Kasumi-1 (cell line): ENCODE measurements around the gene STAB2.
A peak's percentile ranks its signal among the peaks of the same experiment; 100 is the strongest.

ENCODE experiments used
- DNase-seq, 2 experiments: peaks; one replicate each; lab custom pipeline; 2025; lab: John Stamatoyannopoulos, UW

Gene STAB2

DNA sequence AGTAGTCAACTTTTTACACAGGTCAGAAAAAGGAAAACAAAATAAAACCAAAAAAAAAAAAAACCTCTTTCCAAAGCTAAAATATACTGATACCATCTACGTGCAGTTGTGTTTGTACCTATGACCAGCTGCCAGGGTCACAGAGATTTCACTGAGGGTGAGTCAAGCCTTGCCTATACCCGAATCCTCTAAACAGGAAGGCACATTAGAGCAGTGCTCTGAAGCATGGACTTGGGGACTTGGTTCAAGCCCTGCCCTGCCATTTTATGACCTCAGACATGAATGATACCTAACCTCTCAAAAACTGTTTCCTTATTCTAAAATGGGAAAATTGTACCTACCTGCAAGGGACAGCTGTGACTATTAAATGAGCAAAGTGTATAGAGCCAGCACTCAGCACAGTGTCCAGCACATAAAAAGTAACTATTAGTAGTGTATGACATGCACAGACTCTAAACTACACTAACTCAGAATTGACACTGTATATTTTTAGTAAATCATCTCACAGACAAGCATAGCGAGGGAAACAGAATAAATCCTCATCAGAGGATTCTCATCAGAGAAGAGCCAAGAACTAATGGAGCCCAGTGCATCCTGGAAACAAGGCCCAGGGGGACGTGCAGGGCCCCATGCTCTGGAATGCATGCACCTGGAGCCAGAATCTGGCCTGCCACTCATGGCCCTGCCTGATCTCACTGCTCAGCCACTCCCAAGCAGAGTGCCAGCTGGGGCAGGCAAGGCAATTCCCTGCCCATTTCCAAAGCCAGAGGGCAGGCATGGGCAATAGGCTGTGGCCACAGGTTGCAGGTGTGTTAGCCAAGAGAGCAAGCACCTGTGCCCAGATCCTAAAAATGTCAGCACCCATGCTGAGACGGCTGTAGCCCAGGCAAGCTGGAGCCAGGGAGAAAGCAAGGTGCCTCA lies 196.9 kb downstream of the STAB2 start:
- no peak for DNase-seq

GRCh38 chr12:103785243-103786031 lies 198.4 kb downstream of the STAB2 start:
- DNase-seq, result no peak

- no peak for DNase-seq
These were observed 199.1 kb downstream of the STAB2 start for GRCh38 chr12:103786201-103786600.

DNA sequence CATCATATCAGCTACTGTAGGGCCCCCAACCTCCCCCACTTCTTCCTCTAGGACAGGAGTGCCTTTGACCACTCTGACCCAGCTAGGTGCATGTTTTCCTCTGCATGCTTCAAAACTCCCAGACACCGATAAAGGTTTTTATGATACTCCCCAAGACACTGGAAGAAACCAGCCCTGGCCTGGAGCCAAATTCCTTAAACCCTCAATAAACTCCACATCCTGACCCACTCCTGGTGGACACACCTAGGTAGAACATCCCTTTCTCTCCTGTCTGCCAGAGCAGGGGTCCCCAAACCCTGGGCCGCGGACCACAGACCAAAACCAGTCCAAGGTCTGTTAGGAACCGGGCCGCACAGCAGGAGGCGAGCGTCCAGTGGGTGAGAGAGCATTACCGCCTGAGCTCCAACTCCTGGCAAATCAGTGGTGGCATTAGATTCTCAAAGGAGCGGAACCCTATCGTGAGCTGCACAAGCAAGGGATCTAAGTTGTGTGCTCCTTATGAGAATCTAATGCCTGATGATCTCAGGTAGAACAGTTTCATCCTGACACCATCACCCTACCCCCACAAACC lies 204.4 kb downstream of the STAB2 start:
- no peak for DNase-seq

DNA sequence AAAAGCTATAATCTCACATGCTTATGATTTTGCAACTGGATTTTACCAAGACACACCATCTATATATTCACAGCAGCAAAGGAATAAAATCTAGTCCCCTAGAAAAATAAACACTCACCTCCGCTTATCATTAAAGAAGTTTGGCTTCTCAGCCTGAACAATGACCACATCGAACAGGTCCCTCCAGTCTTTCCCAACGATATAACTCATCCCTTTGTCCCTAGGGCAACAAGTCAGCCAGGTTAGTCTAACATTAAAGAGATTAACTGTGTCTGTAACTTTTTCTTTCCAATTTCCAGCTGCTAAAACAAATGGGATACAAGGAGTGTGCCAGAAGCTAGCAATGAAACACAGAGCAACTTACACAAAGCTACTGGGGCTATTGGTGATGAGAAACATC lies 206.0 kb downstream of the STAB2 start:
- no peak for DNase-seq

DNA sequence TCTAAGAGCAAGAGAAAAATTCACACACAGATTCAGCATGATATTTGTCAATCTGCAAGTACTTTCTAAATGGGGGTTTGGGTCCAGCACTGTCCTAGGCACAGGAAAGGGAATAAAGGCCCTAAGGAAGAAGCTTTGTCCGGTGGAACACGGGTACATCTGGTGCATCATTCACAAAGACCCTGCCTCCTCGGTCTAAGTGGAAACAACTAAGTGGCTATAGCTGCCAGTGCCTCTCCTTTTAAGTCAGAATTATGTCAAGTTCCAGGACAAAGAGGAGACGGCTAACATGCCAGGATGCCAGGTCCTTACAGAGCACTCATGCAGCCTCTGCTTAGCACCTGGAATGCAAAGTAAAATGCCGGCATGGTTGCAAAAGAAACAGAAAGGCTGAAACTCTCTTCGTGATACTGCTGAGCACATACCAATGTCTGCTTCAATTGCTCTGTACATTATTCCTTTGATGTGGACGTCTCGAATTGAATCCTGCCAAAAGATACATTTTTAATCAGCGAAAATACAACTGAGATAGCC lies 206.5 kb downstream of the STAB2 start:
- DNase-seq, result no peak

DNA sequence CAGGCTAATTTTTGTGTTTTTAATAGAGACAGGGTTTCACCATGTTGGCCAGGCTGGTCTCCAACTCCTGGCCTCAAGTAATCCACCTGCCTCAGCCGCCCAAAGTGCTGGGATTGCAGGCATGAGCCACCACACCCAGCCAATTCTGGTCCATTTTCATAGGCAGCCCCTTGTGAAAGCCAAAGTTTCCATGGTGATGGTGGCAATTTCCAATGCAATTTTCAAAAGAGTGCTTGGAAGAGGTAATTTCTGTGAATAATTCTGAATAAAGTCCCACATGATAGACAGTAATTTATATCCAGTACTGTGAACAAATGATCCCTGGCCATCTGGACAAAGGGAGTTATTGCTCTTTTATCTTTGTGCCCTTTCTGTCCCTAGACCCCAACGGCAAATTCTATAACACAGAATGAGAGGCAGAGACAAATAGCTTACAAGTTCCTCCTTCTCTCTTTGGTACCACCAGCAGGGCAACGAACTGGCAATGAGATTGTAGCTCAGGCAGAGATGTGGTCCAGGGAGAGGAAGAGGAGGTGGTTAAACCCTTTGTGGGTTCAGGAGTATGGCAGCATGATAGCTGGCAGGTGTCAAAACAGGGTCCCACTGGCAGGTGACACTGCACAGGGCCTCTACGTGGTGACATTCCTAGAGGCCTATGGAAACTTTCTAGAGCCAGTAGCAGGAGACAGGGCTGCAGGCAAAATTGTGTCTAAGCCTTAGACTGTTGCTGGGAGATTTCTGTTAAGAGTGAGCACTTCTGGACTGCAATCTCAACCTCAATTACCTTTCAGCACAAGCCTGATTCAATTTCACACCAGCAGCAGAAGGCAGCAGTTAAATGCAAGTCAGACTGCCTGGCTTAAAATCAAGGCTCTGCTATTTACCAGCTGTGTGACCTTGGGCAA lies 207.5 kb downstream of the STAB2 start:
- DNase-seq, result no peak

DNA sequence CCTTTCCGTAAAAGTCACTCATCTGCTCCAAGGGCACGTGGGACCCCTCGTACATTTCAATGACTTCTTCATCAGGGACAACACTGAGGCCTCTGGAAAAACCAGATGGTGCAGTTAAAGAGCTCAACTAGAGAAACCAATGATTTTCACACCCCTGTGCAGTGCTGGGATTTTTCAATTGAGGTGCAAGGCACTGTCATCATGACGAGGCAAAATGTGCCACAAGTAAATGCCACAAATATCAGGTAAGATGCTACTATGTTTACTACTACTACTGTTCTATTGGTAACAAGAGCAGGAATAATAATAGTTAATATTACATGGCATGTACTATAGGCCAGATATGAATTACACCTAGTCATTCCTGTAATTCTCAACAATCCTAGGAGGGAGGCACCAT lies 211.5 kb downstream of the STAB2 start:
- DNase-seq, result no peak

DNA sequence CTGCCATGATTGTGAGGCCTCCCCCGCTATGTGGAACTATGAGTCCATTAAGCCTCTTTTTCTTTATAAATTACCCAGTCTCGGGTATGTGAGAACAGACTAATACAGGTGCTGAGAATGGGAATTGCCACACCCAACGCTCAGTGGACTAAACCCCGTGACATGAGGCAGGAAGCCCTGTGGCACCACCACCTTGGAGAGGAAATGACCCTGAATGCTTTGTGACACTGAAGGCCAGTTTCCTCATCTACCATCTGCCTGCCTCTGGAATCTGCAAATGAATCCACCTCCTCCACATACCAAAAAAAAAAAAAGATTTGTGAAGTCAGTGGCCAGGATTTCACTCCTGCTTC lies 212.4 kb downstream of the STAB2 start:
- DNase-seq, result peak in 1 of 2 experiments; percentile 22

GRCh38 chr12:103799857-103800771 lies 213.0 kb downstream of the STAB2 start:
- DNase-seq, result peak; percentile 19 to 25

DNA sequence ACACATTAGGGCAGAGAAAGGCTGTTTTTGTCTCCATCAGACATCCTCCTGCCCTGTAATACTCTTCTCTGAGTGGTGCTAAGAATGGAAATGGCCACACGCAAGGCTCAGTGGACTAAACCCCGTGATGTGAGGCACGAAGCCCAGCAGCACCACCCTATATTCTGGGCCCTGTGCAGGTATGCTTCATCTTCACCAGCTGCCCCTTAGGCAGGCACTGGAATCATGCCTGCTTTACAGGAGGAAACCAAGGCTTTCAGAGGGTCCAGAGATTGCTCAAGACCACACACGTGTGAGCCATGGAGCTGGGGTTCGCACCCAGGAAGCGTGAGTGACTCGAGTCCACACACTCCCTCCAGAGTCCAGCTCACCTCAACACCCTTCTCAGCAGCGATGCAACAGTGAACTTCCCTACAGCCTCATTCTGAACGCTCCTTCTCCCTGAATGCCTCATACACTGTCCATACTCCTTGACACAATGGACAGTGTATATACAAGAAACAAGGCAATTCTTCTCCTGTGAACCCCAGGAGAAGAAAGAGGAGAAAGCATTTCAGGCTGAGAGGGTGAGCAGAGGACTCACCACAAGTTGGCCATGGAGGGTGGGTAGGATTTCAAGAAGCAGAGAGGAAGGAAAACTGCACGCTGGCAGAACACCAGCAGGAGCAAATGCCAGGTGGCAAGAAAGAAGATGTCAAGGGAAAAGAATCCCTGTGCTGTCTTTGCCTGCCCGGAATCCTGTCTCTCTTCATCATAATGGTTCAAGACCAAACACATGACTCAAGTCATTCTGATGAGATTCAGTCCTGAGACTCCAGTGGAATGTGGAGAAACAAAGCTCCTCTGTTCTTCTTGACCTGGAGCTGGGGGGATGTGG lies 214.9 kb downstream of the STAB2 start:
- DNase-seq, result no peak

GRCh38 chr12:103802586-103802886 lies 215.5 kb downstream of the STAB2 start:
- DNase-seq, result no peak

DNA sequence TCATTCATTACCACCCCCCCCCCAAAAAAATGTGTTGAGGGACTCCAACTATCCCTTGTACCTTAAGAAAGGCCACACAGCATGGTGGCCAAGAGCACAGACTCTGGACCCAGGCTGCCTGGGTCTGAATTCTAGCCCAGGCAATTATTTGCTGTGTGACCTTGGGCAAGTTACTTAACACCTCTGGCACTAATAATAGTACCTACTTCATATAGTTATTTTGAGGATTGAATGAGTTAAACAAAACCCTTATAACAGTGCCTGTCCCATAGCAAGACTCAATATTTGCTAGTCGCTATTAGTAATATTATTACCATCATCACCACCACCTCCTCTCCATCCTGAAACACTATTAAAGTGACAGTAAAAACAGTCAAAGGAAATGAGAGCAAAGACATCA lies 216.8 kb downstream of the STAB2 start:
- no peak for DNase-seq

DNA sequence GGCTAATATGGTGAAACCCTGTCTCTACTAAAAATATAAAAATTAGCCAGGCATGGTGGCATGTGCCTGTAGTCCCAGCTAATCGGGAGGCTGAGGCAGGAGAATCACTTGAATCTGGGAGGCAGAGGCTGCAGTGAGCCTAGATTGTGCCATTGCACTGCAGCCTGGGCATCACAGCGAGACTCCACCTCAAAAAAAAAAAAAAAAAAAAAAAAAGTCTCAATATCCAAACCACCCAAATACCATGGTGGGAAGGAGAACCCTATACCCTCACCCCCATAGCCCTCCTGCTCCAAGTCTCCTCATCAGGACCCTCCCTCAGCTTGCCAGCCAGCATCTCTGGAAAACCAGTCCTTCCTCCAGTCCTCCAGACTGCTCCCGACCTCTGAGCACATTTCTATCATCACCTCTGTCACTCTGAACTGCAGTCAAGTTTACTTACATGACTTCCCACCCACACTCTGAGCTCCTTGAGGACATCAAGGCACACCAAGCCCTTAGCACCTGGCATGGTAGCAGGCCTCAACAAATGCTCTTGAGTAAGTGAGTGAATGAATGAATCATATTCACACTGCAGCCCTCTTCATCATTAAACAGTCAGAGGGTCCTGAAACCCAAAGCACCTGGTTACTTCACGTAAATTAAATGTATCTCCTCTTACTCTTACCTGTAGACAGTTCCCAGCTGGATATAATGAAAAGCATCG lies 218.7 kb downstream of the STAB2 start:
- no peak for DNase-seq

DNA sequence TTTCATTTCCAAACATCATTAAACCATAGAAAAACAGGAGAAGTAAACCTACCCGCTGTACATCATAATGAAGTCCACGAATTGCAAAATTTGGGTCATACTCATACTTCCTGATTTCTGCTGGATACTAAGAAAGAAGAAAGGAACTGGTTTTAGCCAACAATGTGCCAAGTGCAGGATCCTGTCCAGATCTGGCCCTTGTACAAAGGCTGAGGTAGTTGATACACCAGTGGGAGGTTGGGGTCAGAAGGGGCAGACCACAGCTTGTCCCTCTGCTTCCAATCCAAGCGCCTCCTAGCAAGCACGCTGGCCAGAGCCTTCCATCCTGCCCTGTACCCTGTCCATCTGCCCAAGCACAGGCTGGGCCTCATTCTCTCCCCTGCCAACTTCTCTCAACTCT lies 219.7 kb downstream of the STAB2 start:
- peak; percentile 26 to 36 for DNase-seq

GRCh38 chr12:103807561-103808238 lies 220.6 kb downstream of the STAB2 start:
- DNase-seq, result no peak

DNA sequence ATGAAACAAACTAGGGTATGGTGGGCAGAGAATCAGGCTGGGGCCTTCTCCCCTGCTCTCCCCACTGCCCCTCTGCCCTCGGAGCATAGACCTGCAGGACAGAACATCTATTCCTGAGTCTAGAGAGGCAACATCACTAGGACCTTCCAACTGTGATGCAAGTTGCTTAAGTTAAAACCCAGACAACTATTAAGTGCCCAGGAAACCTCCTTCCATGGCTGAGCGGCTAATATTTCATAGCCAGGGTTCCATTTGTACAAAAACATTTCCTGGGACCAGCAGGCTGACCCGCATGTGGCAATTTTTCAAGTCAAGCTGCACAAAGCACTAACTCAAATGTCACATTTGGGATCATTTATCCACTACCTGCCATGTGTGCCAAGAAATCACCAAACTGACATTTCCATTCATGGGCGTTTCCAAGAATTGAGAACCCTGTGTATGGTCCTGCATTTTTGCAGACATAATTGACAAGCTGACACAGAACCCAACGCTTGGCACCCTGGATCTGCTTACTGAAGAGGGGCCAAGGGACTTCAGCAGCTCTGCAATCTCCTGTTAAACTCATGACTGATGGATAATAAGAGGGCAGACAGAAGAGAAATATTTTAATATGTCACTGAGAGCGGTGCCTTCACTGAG lies 221.3 kb downstream of the STAB2 start:
- no peak for DNase-seq

- no peak for DNase-seq
These were observed 222.1 kb downstream of the STAB2 start for GRCh38 chr12:103809154-103809553.
